Effector CD4-positive, alpha-beta T cell (primary cell): ENCODE data around the gene IMMP2L.

Source experiments
- DNase-seq: peaks from one replicate; pipeline ENCODE4 v3.0.0-alpha.2; 2020

IMMP2L gene

DNA sequence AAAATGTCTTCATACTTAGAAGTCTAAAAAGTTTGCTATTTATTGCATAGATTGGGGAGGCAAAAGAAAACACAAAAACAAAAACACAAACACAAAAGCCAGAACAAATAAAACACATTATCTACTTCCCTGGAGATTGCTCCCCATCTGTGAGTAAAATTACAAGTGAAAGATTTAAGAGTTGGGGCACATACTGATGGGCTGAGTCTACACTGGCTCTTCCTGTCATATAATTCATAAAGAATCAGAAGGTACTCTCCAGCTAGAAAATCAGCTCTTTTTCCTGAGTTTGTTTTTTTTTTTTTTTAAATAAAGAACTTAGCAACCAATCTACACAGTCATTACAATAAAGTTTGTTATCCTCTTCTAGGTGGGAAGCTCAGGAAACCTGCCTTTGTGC lies 663.8 kb downstream of the IMMP2L start:
- DNase-seq: no peak

DNA sequence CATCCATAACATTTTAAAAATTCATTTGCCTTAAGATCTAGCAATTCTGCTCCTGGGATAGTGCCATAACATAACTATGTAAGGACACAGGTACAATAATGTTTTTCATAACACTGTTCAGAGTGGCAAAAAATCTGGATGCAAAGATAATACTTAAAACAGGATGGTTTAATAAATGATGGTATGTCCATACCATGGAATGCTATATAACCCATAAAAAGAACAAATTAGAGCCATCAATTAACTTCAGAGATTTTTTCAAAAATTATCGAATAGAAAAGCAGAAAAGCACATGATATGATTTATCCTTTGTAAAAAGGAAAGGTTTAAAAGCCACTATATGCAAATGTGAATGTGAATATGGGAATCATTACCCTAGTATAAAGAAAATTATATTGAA lies 664.8 kb downstream of the IMMP2L start:
- no peak for DNase-seq

GRCh38 chr7:110894111-110894510 lies 668.2 kb downstream of the IMMP2L start:
- no peak for DNase-seq

DNA sequence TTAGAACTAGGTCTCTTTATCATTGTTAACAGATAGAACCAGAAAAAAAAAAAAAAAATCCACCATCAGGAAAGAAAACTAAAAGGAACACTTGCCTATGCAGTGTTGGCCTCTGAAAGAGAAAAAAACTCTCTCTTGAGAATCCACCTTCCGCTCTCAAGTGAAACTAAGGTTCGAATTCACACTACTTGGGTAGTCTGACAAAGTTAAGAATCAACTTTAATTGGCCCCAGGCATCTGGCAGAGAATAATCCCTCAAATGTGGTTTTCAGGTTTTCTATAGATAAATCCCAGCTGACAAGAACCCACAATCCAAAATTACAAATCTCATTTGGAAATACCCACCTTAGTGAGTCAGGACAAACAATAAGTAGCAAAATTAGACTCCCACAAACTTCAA lies 671.1 kb downstream of the IMMP2L start:
- no peak for DNase-seq

- no peak for DNase-seq
Observed at GRCh38 chr7:110890101-110890500, 672.2 kb downstream of the IMMP2L start.

DNA sequence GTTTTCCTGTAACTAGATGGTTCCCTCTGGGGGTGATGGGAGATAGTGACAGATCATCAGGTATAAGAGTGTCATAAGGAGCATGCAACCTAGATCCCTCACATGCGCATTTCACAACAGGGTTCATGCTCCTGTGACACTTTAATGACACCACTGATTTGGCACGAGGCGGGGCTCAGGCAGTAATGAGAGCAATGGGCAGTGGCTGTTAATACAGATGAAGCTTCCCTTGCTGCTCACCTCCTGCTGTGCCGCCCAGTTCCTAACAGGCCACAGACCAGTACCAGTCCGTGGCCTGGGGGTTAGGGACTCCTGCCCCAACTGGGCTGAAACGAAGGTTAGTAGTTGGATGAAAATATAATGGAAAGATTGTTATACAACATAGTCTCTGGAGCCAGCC lies 673.0 kb downstream of the IMMP2L start:
- DNase-seq: no peak

GRCh38 chr7:110888641-110889040 lies 673.7 kb downstream of the IMMP2L start:
- DNase-seq: no peak

- DNase-seq: no peak
Observed at GRCh38 chr7:110885474-110885873, 676.8 kb downstream of the IMMP2L start.

DNA sequence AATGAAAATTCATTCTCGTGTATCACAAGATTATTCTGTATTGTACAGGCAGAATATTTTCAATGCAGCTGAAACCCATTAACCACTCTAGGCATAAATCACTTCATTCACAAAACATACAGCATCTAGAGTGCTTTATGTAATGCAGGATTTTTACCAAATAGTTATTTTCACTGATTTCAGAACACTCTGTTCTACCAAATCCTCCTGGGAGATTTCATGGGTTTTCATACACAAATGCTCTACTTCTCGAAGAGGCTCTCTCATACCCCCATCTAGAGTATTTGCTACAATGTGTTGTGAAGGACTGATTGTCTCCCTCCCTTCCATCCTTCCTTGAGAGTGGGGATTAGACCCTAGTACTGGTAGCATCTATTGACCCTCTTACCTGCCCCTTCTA lies 680.6 kb downstream of the IMMP2L start:
- no peak for DNase-seq

GRCh38 chr7:110880971-110881370 lies 681.3 kb downstream of the IMMP2L start:
- DNase-seq: no peak

- no peak for DNase-seq
Observed at GRCh38 chr7:110877016-110877415, 685.3 kb downstream of the IMMP2L start.

GRCh38 chr7:110875346-110875745 lies 686.9 kb downstream of the IMMP2L start:
- no peak for DNase-seq

DNA sequence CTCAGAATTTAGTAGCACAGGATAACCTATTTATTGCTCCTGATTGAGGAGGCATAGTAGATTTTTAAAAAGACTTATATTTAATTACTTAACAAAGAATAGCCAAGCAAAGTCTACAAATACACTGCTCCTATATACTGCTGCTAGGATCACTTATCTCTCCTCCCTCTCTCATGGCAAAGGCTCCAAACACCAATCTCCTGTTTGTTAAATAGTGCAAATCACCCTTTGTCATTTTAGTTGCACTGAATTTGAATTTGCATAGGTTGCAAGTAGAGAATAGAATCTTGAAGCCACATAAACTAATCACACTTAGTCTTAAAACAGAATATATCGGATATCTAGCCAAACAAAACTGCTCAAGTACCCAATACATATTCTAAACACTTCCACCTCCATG lies 690.4 kb downstream of the IMMP2L start:
- no peak for DNase-seq

DNA sequence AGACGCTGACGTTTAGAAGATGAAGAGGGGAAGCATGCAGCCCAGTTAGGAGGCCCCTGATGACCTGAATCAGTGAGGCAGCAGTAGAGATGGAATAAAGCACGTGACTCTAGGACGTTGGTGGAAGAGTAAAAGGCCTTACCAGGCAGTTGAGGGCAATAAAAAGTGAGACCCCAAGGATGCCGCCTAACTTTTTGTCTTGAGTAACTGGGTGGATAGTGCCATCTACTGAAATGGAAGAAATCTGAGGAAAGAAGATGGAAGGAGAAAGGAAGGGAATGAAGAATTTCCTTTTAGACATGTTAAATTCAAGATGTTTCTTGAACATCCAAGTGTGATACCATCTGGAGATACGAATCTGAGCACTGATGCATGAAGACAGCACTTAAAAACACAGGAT lies 691.4 kb downstream of the IMMP2L start:
- DNase-seq: no peak

DNA sequence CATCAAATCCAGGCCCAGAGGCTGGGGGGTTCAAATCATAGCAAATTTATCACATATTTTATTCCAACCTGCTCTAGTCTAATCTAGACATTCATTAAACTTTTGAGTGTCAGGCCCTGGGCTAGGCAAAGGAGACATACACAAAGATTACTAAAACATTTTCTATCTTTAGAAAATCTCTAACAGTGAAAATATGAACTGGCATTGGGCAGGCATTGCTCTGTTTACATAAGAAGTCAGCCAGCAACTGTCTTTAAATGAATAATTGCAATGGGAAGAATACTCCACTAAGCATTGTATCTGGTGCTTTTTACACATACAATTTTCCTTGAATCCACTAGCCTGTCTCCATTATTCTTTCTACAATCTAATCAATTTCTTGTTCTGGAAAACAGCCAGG lies 693.8 kb downstream of the IMMP2L start:
- no peak for DNase-seq

DNA sequence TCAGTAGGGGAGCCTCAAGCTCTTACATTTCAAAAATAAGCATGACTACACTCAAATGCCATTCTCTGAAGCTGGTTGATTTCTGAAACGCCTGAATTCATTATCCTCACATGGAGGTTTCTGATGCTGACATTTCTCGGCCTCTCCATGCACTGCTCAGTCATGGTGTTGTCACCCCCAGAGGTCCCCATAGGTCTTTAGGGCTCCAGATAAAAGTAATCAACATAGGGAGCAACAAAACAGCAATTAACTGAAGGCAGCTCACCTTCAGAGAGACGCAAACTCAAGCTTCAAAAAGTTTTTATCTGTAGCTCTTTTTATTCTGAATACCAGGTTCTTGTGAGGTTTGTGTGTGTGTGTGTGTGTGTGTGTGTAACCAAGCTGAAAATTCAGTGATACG lies 694.5 kb downstream of the IMMP2L start:
- DNase-seq: no peak

GRCh38 chr7:110863258-110863657 lies 699.0 kb downstream of the IMMP2L start:
- no peak for DNase-seq

- no peak for DNase-seq
Observed at GRCh38 chr7:110861163-110861562, 701.1 kb downstream of the IMMP2L start.

GRCh38 chr7:110857106-110857505 lies 705.2 kb downstream of the IMMP2L start:
- DNase-seq: no peak

GRCh38 chr7:110856704-110857103 lies 705.6 kb downstream of the IMMP2L start:
- DNase-seq: no peak

- no peak for DNase-seq
Observed at GRCh38 chr7:110854651-110855050, 707.6 kb downstream of the IMMP2L start.

DNA sequence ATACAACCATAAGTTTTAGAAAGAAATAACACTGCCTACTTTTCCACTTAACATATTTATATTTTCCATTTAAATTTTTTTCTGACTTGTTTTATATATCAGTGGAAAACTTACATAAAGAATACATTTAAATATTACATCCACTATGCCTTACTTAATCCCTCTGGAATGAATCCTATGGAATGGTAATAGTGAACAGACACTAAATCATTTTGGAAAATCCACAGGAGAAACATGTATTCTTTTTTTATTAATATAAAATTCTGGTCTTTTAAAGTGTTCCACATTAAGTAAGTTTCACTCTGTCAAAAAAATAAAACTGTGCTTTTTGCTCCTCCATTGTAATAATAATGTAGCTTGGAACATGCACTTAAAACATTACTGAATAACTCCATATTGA lies 708.1 kb downstream of the IMMP2L start:
- no peak for DNase-seq

DNA sequence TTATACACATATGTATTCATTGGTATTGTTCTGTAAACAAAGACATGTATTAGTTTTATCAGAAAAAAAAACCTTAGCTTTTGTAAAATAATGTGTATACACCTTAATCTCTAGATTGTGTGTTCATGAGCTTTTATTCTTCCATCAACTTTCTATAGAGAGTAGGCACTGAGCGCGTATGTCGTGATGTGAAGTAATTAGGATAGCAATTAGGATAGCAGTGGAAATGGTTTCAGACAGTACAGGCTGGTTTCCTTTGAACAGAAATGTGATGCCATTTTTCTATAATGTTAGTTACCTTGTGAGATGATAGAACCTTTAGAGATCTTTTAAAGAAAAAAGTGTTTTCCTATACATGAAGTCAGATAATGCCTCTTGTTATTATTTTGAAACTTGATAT lies 709.0 kb downstream of the IMMP2L start:
- DNase-seq: no peak

DNA sequence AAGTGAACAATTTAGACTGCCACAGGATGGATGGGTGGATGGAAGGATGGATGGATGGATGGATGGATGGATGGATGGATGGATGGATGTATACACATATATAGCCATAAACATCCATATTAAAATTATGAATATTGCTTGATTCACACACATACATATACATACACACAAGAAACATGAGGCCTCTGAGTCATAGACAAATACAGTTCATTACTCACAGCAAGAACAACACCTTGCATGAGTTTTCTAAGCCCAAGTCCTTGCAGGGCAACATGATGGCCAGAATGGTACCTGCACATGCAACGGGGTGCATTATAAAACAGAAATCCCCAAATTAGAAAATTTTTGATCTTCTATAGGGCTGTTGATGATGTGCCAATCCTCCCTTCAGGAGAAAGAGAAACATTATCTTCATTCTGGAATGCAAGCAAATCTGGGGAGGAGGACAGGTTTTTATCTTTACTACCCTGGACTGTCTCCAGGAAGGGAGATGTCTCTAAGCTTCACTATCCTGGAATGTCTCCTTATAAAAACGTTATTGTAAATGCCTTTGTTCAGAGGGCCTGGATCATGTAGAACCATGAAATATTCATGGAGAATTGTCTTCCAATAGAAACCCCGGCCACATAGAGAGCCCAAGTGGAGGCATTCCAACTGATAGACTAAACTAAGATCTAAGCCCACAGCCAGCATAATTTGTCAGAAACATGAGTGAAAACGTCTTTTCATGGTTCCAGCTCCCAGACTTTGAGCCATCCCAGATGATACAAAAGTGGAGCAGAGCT lies 709.9 kb downstream of the IMMP2L start:
- DNase-seq: no peak

- no peak for DNase-seq
Observed at GRCh38 chr7:110850224-110850623, 712.1 kb downstream of the IMMP2L start.
